Measurements from ENCODE around the gene LTBP2.

LTBP2 gene

GRCh38 chr14:74554742-74555362 is 57.2 kb downstream of the LTBP2 start:
- no peaks in the 10 kb centered on the region for H3K4me1 ChIP-seq (ENCODE audit: control insufficient read depth, low read length)
- no peaks in the 10 kb centered on the region for H3K79me2 ChIP-seq (ENCODE audit: control insufficient read depth, low read length)
- H4K20me1 ChIP-seq (ENCODE audit: control insufficient read depth, insufficient read depth, low read depth, low read length): no peaks in the 10 kb centered on the region
- H3F3A ChIP-seq (ENCODE audit: control insufficient read depth, insufficient read depth): no peaks in the 10 kb centered on the region
- no peaks in the 10 kb centered on the region for H3K9me2 ChIP-seq (replicated peaks; ENCODE audit: control insufficient read depth, low read length)
- H3K27ac ChIP-seq (ENCODE audit: low read depth, low read length): no peak overlapping the region
- no peak overlapping the region for H3K4me2 ChIP-seq (ENCODE audit: low read length)
- peaks cover 7% of the 10 kb centered on the region for H3K27me3 ChIP-seq (ENCODE audit: control insufficient read depth, low read length)
- no peaks in the 10 kb centered on the region for H3K36me3 ChIP-seq (ENCODE audit: control insufficient read depth, low read length)
- H3K9me3 ChIP-seq (ENCODE audit: control insufficient read depth, insufficient read depth, low read length): no peaks in the 10 kb centered on the region
- no peak overlapping the region for H3K4me3 ChIP-seq (ENCODE audit: low read length)
- TF ChIP-seq EZH2phosphoT487 (IDR thresholded peaks at IDR 0.05; ENCODE audit: borderline replicate concordance, low read length) (no peak), CTCF (IDR thresholded peaks at IDR 0.05; ENCODE audit: low read depth, low read length, poor library complexity, severe bottlenecking) (no peak)

DNA sequence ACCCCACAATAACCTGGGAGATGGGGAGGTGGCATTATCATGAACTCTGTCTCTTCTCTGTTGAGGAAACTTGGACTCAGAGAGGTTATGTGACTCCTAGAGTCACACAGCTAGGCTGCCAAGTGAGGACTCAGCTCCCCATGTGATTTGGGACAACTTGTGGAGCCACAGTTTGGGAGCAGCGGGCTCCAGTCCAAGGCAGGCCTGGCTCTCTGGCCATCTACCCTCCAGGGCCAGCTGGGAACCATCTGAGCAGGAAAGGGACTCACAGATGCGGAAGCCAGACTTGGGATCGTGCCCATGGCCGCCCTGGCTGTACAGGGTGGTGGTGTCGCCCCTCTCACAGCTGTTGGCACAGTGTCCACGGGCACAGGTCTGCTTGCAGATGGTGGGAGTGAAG is 59.4 kb downstream of the LTBP2 start:
- no peak overlapping the region for H3K4me2 ChIP-seq (ENCODE audit: low read length)
- H3K27me3 ChIP-seq (ENCODE audit: control insufficient read depth, low read length): 0 out of 2 replicates have a peak, but pooled peaks cover 2% of the 10 kb centered on the region
- TF ChIP-seq CTCF (IDR thresholded peaks at IDR 0.05; ENCODE audit: low read depth, low read length, poor library complexity, severe bottlenecking): no peak
- no peak for TF ChIP-seq EZH2phosphoT487 (IDR thresholded peaks at IDR 0.05; ENCODE audit: borderline replicate concordance, low read length)
- no peaks in the 10 kb centered on the region for H4K20me1 ChIP-seq (ENCODE audit: control insufficient read depth, insufficient read depth, low read depth, low read length)
- H3K4me1 ChIP-seq (ENCODE audit: control insufficient read depth, low read length): no peaks in the 10 kb centered on the region
- H3F3A ChIP-seq (ENCODE audit: control insufficient read depth, insufficient read depth): no peaks in the 10 kb centered on the region
- H3K4me3 ChIP-seq (ENCODE audit: low read length): no peak overlapping the region
- H3K79me2 ChIP-seq (ENCODE audit: control insufficient read depth, low read length): no peaks in the 10 kb centered on the region
- no peaks in the 10 kb centered on the region for H3K9me2 ChIP-seq (replicated peaks; ENCODE audit: control insufficient read depth, low read length)
- H3K27ac ChIP-seq (ENCODE audit: low read depth, low read length): no peak overlapping the region
- no peaks in the 10 kb centered on the region for H3K9me3 ChIP-seq (ENCODE audit: control insufficient read depth, insufficient read depth, low read length)
- H3K36me3 ChIP-seq (ENCODE audit: control insufficient read depth, low read length): no peaks in the 10 kb centered on the region

GRCh38 chr14:74551431-74552371 is 60.3 kb downstream of the LTBP2 start:
- Histone ChIP-seq H4K20me1 (ENCODE audit: control insufficient read depth, insufficient read depth, low read depth, low read length) (no peaks in the 10 kb centered on the region), H3F3A (ENCODE audit: control insufficient read depth, insufficient read depth) (no peaks in the 10 kb centered on the region), H3K9me3 (ENCODE audit: control insufficient read depth, insufficient read depth, low read length) (no peaks in the 10 kb centered on the region), H3K9me2 (replicated peaks; ENCODE audit: control insufficient read depth, low read length) (no peaks in the 10 kb centered on the region), H3K27ac (ENCODE audit: low read depth, low read length) (no peak overlapping the region), H3K79me2 (ENCODE audit: control insufficient read depth, low read length) (no peaks in the 10 kb centered on the region), H3K4me3 (ENCODE audit: low read length) (no peak overlapping the region), H3K27me3 (ENCODE audit: control insufficient read depth, low read length) (0 out of 2 replicates have a peak, but pooled peaks cover 2% of the 10 kb centered on the region), H3K4me2 (ENCODE audit: low read length) (no peak overlapping the region), H3K4me1 (ENCODE audit: control insufficient read depth, low read length) (no peaks in the 10 kb centered on the region), H3K36me3 (ENCODE audit: control insufficient read depth, low read length) (no peaks in the 10 kb centered on the region)
- TF ChIP-seq CTCF (IDR thresholded peaks at IDR 0.05; ENCODE audit: low read depth, low read length, poor library complexity, severe bottlenecking) (no peak), EZH2phosphoT487 (IDR thresholded peaks at IDR 0.05; ENCODE audit: borderline replicate concordance, low read length) (no peak)

All from DOHH2 (cell line).